GM15510 (cell line): ENCODE measurements around the gene UST.

Experiments used
- POLR2A ChIP-seq: IDR thresholded peaks from 3 replicates; pipeline ENCODE4 v1.6.1; 2011; ENCODE audit warnings: borderline replicate concordance; ENCODE audit not compliant: insufficient read length; ENCODE audit errors: extremely low read depth

Gene UST

DNA sequence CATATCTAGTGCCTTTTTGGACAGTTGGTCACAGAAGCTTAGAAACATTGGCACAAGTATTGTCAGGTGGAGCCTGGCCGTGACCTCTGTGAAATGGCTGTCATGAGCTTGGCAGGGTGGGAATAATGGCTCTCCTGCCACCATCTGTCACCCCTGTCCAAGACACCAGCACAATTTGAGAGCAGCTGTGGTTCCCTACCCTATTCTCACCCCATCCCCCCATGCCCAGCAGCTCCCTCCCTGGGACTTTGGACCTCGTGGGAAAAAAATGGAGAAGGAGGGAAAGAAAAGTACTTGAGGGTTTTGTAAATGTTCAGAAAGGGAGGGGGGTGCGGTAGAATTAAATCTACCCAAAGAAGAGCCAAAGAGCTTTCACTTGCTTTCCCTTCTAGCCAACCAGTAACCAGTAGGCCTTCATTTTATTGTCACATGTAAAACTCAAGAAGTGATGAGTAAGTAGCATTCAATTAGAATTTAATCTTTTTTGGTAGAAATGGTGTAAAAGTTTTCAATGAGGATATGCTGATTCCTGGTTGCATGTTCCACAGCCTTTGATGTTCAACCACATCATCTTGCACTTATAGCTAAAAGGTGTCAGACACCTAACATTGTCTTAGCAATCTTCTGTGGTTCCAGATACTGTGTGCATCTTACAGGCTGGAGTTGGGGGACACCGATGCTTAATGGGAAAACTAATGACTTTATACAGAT lies 307.2 kb downstream of the UST start:
- no peak for TF ChIP-seq POLR2A

DNA sequence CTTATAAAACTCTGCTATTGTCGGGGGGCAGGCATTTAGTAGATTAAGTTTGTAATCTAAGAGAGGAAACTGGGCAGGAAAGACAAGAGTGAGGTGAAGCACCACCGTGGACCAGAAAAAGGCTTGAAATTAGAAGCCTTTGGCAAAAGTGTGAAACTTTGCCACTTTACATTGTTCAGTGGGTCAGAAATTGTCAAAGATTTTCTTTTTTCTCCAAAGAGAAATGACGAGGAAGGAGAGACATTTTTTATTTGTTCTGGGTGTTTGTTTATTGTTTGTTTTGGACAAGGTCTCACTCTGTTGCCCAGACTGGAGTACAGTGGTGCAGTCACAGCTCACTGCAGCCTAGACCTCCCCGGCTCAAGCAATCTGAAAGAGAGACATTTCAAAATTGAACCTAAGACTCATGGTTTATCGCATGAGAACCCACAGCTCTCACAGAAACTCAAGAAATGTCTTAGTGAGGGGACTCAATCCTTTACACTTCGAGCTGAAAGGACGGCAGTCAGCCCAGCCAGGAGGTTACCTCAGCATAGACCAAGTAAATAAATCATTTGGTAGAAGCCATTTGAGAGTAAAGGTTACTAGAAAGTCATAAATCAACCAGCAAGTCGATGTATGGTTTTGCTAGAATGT lies 307.8 kb downstream of the UST start:
- no peak for TF ChIP-seq POLR2A

DNA sequence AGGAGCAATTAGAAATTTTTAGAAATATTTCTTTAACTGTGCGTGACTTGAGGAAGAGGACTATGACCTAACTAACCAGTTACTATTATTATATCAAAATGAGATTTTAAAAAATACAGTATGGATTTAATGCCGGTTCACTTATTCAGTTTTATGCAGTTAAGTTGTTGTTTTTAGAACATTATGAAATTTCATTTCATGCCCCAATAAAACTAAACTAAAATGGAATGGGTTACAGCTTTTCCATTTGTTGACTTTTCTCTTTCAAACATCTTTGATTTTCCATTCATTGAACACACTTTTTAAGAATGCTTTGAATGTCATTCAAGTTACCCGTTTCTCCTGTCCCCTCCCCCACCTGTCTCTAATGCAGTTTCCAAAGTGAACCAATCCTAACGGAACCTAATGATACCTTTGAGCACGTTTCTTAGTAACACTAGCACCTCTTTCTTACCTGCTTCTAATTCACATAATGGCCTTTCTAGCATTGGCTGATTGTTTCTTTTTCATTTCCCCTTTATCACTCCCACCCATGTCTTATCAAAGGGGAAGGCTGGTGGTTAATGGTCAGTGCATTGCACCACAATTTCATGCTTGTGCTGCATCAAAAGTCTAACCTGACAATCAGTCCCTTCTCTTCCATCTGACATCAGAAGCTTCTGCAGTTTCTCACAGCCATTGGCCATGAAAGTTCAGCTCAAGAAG lies 308.5 kb downstream of the UST start:
- no peak for TF ChIP-seq POLR2A

DNA sequence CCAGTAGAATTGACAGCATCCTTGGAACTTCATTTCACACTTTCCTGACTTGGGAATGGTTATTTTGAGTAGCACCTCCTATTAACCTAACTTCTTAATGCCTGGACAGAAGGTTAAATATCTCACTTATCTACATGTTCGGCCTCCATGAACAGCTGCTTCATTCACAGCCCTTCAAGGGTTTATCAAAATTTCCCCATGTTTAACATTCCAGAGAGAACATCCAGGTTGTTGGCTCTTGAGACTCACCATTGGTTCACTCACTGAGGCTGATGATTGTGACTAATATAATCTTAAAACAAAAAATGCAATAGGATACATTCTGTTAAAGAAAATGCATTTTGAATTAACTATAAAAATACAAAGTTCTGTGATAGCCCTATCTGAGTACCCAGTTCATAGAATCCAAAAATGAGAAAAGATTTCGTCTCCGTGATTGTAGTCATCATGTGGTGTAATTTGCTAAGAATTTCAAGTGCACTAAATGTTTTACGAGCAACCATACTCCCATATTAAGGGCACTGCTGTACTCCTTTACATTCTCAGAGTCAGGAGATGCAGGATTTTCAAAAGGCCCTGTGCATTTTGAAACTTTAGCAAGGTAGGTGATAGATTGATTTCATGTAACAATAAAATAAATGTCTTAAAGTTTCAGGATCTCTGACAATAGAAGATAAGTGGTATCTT lies 310.1 kb downstream of the UST start:
- no peak for TF ChIP-seq POLR2A

DNA sequence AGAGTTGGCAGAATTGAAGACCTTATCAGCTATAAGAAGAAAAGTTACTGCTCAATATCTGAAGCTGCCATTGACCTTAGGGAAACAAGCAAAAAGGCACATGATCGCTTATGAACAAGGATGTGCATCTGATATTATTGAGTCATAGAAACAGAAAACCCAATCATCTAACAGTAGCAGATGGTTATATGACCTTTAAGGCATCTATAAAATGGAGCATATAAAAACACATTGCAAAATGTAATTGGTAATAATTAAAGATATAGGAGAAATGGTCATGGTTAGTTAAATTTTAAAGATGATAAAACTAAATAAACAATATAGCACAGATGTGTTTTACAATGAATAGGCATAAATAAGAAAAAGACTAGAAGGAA lies 310.6 kb downstream of the UST start:
- no peak for TF ChIP-seq POLR2A

DNA sequence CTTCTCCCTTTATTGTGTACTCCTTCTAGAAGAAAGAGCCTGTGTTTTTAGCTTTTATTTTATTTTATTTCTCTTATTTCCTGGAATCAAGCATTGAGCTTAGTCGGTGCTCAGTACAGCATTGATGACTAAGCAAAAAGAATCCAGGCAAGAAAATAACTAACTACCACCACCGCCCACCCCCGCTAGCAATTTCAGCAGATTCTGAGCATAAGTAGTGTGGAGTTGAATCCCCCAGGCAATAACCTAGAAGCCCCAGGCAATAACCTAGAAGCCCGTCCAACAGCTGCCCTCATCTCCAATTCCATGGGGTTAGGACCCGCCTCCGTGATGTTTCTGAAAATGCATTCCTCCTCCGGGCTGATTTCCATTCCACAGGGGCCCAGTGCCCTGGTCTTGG lies 312.7 kb downstream of the UST start:
- no peak for TF ChIP-seq POLR2A

DNA sequence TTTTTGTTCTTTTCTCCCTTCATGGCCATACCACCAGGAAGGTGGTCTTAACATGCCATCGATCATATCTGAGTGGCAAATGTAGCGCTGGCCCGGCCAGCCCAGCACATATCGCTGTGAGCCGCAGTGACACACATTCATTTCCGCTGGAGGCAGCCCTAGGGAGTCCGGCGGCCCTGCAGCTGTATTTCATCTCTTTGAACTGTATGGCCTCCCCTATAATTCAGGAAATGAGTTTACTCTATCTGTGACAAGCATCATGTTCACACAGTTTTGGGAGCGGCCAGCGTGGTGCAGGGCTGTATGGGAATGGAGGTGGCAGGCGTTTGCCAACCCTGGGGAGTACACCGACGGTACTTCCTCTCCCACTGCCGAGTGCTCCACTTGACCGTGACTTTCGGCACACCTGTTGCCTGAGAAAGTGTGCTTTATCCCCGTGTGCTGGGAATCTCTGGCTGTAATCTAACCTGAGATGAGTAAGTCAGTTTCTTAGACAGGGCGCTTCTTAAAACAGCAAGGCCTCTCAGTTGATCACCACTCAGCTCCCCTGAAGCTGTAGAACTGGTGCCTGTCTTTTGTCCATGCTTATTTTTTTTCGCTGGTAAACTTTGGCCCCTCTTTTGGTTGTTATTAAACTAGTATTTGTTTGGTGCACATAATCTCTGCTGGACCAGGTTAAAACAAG lies 313.6 kb downstream of the UST start:
- no peak for TF ChIP-seq POLR2A

DNA sequence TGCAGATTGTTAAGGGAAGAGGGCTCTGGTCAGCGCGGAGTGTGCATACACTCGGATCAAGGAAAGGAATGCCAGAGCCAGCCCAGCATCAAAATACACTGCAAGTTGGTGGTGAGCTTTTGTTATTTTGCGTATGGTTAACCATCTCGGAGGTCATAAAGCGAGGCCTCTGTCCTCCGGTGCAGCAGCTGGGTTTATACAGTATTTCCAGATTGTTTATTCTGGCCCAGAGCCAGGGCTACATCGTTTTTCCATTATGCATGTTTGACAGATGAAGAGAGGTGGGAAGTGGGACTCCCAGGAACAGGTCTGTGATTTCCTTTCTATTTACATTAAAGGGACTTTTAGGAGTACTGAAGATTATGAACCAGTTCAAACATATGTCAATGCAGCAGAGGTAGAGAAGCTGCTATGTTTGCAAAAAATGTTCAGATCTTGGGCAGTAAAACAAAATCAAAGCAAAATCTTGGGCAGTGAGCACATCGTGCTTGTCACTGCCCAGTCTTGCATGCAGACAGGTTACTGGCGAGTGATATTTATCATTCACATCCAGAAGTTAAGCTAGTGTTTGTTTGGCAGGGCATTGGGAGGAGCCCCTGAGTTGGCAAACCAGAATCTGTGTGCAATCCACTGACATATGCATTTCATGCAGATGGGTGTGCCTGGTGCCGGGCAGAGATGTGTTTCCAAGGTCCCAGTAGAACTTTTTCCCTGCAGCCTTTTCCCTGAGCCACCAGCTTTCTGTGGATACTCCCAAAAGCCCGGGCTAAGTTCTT lies 314.3 kb downstream of the UST start:
- TF ChIP-seq POLR2A, result no peak

DNA sequence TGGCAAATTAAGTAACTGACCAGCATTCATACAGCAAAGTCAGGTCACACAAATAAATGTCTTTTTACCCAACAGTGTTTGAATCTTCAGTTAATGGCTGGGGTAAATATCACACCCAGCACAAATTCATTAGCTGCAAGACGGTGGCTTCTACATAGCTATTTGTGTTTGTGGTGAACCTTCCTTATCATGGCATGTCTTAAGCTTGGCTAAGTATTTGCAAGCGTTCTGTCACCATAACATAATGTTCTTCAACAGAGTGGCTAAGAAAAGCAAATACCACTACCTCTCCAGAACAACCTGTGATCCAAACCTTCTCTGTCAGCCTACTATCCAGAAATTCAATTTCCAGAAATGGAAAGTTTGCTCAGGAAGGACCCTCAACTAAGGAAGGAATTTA lies 315.1 kb downstream of the UST start:
- no peak for TF ChIP-seq POLR2A

DNA sequence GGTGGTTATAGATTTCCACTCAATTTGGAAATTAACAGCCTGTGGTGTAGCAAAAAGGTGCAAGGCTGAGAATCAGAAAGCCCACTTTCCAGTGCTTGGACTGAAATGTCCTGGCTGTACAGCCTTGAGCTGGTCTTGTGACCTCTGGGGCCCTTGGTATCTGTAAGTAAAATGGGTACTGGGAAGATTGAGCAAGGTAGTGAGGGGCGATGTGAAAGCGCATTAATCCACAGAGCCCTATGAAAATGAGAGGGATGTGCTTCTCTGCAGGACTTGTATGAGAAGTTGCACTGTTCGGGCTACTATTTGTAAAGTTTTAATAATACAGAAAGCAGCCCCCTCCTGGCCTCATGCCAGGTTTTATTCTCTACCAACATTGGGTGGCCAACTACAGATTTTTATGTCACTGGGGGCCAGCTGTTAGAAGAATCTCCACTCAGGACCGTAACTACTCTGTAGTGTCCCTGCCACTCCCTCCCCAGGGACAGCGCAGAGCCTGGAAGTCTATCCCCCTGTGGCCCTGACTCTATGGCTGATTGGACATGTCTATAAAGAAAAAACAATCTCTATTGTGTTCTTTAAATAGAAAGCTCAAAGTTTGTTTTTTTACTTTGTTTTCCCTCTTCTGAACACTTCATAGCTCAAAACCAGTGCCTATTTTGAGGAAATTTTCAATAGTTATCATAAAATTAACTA lies 316.0 kb downstream of the UST start:
- TF ChIP-seq POLR2A, result no peak

DNA sequence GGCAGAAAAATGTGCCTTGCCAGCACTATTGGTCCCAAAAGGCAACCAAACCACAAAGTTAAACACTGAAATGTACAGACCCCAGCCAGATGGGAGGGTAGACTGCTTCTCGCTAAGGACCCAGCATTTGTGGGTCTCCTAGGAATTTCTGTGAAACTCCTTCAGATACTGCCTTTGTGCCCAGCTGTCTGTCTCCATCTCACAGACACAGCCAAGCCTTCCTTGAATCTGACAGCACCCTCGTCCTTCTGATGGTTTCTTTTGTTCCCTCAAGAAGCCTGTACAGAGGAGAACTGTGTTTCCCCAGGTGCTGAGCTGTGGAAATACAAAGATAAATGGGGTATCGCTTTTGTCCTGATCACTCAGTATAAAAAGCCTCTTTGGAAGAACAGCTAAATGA lies 316.6 kb downstream of the UST start:
- TF ChIP-seq POLR2A, result no peak

DNA sequence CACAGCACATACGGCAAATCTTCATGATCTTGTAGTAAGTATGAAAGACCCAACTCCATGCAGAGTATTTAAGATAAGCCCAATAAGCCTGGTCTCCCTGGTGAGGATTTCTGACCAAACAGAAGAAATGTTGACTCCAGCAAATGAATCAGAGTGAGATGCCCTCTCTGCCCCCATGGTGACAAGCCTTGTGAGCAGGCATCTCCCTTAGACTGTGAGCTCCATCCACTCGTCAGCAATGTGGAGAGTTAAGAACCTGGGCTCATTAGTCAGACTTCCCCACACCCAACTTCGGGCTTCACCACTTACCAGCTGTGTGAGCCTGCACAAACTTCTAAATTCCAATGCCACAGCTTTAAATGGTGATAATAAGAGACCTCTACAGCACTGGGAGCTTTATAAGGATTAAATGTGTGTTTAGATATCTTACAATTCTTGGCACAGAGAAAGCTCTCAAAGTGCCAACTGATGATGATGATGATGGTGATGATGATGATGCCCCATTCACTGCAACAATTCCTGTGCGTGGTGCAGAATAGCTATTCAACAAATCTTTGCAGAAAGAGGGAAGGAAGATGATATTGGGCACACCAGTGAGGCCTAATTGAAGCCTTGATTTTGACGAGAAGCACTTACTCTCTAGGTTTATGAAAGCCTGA lies 317.3 kb downstream of the UST start:
- no peak for TF ChIP-seq POLR2A

DNA sequence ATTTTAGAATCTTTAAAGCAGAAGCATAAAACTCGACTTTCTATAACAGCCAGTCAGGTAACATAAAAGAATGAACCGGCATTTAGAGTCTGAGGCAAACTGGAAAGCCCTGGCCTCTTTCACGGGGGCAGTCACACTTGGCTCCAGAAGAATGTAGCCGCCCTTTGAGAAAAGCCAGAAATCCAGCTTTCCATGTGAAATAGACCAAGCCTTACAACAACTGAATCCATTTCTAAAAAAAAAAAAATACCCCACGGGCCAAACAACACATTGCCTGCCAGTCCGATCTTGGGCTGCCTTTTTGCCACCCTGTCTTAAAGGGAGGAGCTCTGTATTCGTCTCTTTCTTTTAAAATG lies 317.8 kb downstream of the UST start:
- TF ChIP-seq POLR2A, result no peak
